Measurements from ENCODE around the gene ITGAX. TPM values are rescaled to one million over a fixed set of nuclear protein-coding genes. Genes with fewer than 3 reads are reported as not detected.

ITGAX gene
- total and polyA plus RNA-seq, 2 donors (not counting 1 experiment from before 2014, with no cell fraction given), result under 0.01 TPM; not detected in 1

GRCh38 chr16:31373235-31373634 lies 18.3 kb downstream of the ITGAX start:
- Histone ChIP-seq H3K4me3 (replicated peaks in 1 of 4; ENCODE audit: control extremely low read depth in 1 of 4, insufficient read depth in 1 of 4, low read depth in 3 of 4, low read length in 4 of 4) (no peak overlapping the region), H3K4me1 (ENCODE audit: control insufficient read depth, extremely low read depth, insufficient read depth, low read length) (no peaks in the 10 kb centered on the region), H3K27ac (ENCODE audit: insufficient read depth, low read length) (no peak overlapping the region), H2AFZ (ENCODE audit: low read length) (no peak overlapping the region), H3K27me3 (ENCODE audit: control insufficient read depth, insufficient read depth, low read length) (no peaks in the 10 kb centered on the region), H4K20me1 (ENCODE audit: control insufficient read depth, extremely low read depth, insufficient read depth, low read length) (no peaks in the 10 kb centered on the region), H3K9me3 (ENCODE audit: control insufficient read depth, insufficient read depth, low read depth, low read length) (no peaks in the 10 kb centered on the region), H3K79me2 (ENCODE audit: control insufficient read depth, insufficient read depth, low read length) (no peaks in the 10 kb centered on the region), H3K36me3 (ENCODE audit: control insufficient read depth, insufficient read depth, low read length) (no peaks in the 10 kb centered on the region), H3K4me2 (ENCODE audit: extremely low read depth, insufficient read depth, low read length) (no peak overlapping the region), H3K9ac (ENCODE audit: insufficient read depth, low read length) (no peak overlapping the region)
- no peak for DNase-seq (ENCODE audit: low read depth in 2 of 2)
- TF ChIP-seq EZH2 (IDR thresholded peaks at IDR 0.05; ENCODE audit: low read length, missing control alignments), result no peak
- no peak for TF ChIP-seq CTCF (conservative IDR thresholded peaks at IDR 0.05 in 1 of 2, IDR thresholded peaks at IDR 0.05 in 1 of 2; ENCODE audit: low read depth in 1 of 2, low read length in 2 of 2)

- Histone ChIP-seq H3K4me2 (ENCODE audit: extremely low read depth, insufficient read depth, low read length) (no peak overlapping the region), H3K79me2 (ENCODE audit: control insufficient read depth, insufficient read depth, low read length) (no peaks in the 10 kb centered on the region), H3K9ac (ENCODE audit: insufficient read depth, low read length) (no peak overlapping the region), H3K4me3 (replicated peaks in 1 of 4; ENCODE audit: control extremely low read depth in 1 of 4, insufficient read depth in 1 of 4, low read depth in 3 of 4, low read length in 4 of 4) (no peak overlapping the region), H3K9me3 (ENCODE audit: control insufficient read depth, insufficient read depth, low read depth, low read length) (no peaks in the 10 kb centered on the region), H3K36me3 (ENCODE audit: control insufficient read depth, insufficient read depth, low read length) (no peaks in the 10 kb centered on the region), H3K27me3 (ENCODE audit: control insufficient read depth, insufficient read depth, low read length) (no peaks in the 10 kb centered on the region), H4K20me1 (ENCODE audit: control insufficient read depth, extremely low read depth, insufficient read depth, low read length) (no peaks in the 10 kb centered on the region), H3K4me1 (ENCODE audit: control insufficient read depth, extremely low read depth, insufficient read depth, low read length) (no peaks in the 10 kb centered on the region), H2AFZ (ENCODE audit: low read length) (no peak overlapping the region), H3K27ac (ENCODE audit: insufficient read depth, low read length) (no peak overlapping the region)
- DNase-seq (ENCODE audit: low read depth in 2 of 2), result no peak
- TF ChIP-seq EZH2 (IDR thresholded peaks at IDR 0.05; ENCODE audit: low read length, missing control alignments), result no peak
- TF ChIP-seq CTCF (conservative IDR thresholded peaks at IDR 0.05 in 1 of 2, IDR thresholded peaks at IDR 0.05 in 1 of 2; ENCODE audit: low read depth in 1 of 2, low read length in 2 of 2), result no peak
Observed at GRCh38 chr16:31375231-31375630, 20.3 kb downstream of the ITGAX start.

GRCh38 chr16:31376705-31377104 lies 21.7 kb downstream of the ITGAX start:
- H3K27ac ChIP-seq (ENCODE audit: insufficient read depth, low read length), result no peak overlapping the region
- no peak overlapping the region for H3K9ac ChIP-seq (ENCODE audit: insufficient read depth, low read length)
- H3K9me3 ChIP-seq (ENCODE audit: control insufficient read depth, insufficient read depth, low read depth, low read length), result no peaks in the 10 kb centered on the region
- H4K20me1 ChIP-seq (ENCODE audit: control insufficient read depth, extremely low read depth, insufficient read depth, low read length), result no peaks in the 10 kb centered on the region
- TF ChIP-seq CTCF (conservative IDR thresholded peaks at IDR 0.05 in 1 of 2, IDR thresholded peaks at IDR 0.05 in 1 of 2; ENCODE audit: low read depth in 1 of 2, low read length in 2 of 2) (no peak), EZH2 (IDR thresholded peaks at IDR 0.05; ENCODE audit: low read length, missing control alignments) (no peak)
- no peak overlapping the region for H2AFZ ChIP-seq (ENCODE audit: low read length)
- no peaks in the 10 kb centered on the region for H3K4me1 ChIP-seq (ENCODE audit: control insufficient read depth, extremely low read depth, insufficient read depth, low read length)
- H3K79me2 ChIP-seq (ENCODE audit: control insufficient read depth, insufficient read depth, low read length), result no peaks in the 10 kb centered on the region
- no peak overlapping the region for H3K4me3 ChIP-seq (replicated peaks in 1 of 4; ENCODE audit: control extremely low read depth in 1 of 4, insufficient read depth in 1 of 4, low read depth in 3 of 4, low read length in 4 of 4)
- H3K4me2 ChIP-seq (ENCODE audit: extremely low read depth, insufficient read depth, low read length), result no peak overlapping the region
- no peaks in the 10 kb centered on the region for H3K27me3 ChIP-seq (ENCODE audit: control insufficient read depth, insufficient read depth, low read length)
- no peaks in the 10 kb centered on the region for H3K36me3 ChIP-seq (ENCODE audit: control insufficient read depth, insufficient read depth, low read length)
- DNase-seq (ENCODE audit: low read depth in 2 of 2), result no peak
